Esophagus squamous epithelium (tissue), 5 donors: ENCODE results near the gene MVK. TPM values are rescaled to one million over a fixed set of nuclear protein-coding genes. Genes with fewer than 3 reads are reported as not detected.

Source experiments
- DNase-seq: peaks from one replicate; lab custom pipeline; 2025; lab: John Stamatoyannopoulos, UW
- H3K27ac ChIP-seq, 4 donors: fragments of 200-600 bp; sonication (generic); one replicate each; pipeline ENCODE4 v1.5.1; 2016 to 2019; ENCODE audit warnings: mild to moderate bottlenecking in 1 of 4
- H3K27me3 ChIP-seq, 4 donors: fragments of 200-600 bp; sonication (generic); 1 replicate in 3 of 4; 2 replicates in 1 of 4; pipeline versions ENCODE4 v1.5.1 to v1.6.0; 2017 to 2021; ENCODE audit warnings: antibody characterized with exemption in 1 of 4
- H3K36me3 ChIP-seq, 3 donors: fragments of 200-600 bp; sonication (generic); one replicate each; pipeline ENCODE4 v1.5.1; 2016 to 2019
- H3K4me1 ChIP-seq, 3 donors: fragments of 200-600 bp; sonication (generic); one replicate each; pipeline ENCODE4 v1.5.1; 2017 to 2019
- H3K4me3 ChIP-seq, 4 donors: fragments of 200-600 bp; sonication (generic); 1 replicate in 3 of 4; 2 replicates in 1 of 4; pipeline ENCODE4 v1.5.1; 2016 to 2019; ENCODE audit warnings: mild to moderate bottlenecking in 2 of 4, moderate library complexity in 1 of 4
- H3K9me3 ChIP-seq, 3 donors: fragments of 200-600 bp; sonication (generic); one replicate each; pipeline ENCODE4 v1.5.1; 2016 to 2019
- POLR2A ChIP-seq, 4 donors: fragments of 450-650 bp; IDR thresholded peaks; one replicate each; pipeline ENCODE4 v1.6.1; 2017; ENCODE audit warnings: antibody characterized with exemption in 4 of 4, mild to moderate bottlenecking in 4 of 4, moderate library complexity in 3 of 4
- WGBS, 2 donors: methylation state at CpG; one replicate each; pipeline ENCODE4 v1.1.5; 2018; 5-methylcytosine and 5-hydroxymethylcytosine counted together
- intact Hi-C: fragments of 100-400 bp; cut with DNase I; formaldehyde crosslinking; loops from one replicate; pipeline ENCODE4 v1.15.0; 2022
- total RNA-seq, 4 donors: library from RNA; depleted of rRNA; stranded (reverse); fragments of >200 nt; gene quantifications; one replicate each; pipeline ENCODE4 v1.1.0, GENCODE V29; 2016
- TF ChIP-seq, protein P1 (sequence below), 6 experiments: fragments of 450-650 bp in 4 of 6; fragments of 200-600 bp in 2 of 6; sonication (generic) in 2 of 6; IDR thresholded peaks; one replicate each; pipeline ENCODE4 v1.5.1; 2016 to 2019; ENCODE audit warnings: antibody characterized with exemption in 6 of 6, mild to moderate bottlenecking in 4 of 6, moderate library complexity in 4 of 6
- donor health status: DM: yes; HTN: yes; CAD: no.

MVK gene
- total RNA-seq, 4 donors from 2014 or later, result 38.9 to 62.6 (median 46.4) TPM

DNA sequence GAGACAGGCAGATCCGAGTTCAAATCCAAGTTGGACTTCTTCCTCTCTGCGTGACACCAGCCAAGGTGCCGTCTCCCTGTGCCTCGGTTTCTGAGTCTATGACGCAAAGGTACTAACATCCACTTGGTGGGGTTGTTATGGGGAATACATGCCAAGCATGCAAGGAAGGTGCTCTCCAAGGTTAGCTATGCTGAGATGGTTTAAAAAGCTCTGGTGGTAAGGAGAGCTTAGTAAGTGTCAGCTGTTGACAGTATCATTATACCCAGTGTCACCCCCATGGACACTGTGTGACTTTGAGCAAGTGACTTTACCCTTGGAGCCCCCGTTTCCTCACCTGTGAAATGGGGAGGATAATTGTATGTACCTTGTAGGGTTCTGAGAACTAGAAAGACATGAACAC, 22.5 kb upstream of the MVK start:
- intact Hi-C loops, result no loop called here
- Histone ChIP-seq H3K27ac (no peak overlapping the region), H3K4me3 (no peak overlapping the region), H3K9me3 (no peaks in the 10 kb centered on the region), H3K27me3 (peaks cover 0 to 77% (median 0%) of the 10 kb centered on the region in 4 donors), H3K4me1 (peaks cover 0 to 4% (median 0%) of the 10 kb centered on the region in 3 donors), H3K36me3 (no peaks in the 10 kb centered on the region)
- TF ChIP-seq POLR2A (IDR thresholded peaks at IDR 0.05), result no peak
- TF ChIP-seq, protein P1, sequence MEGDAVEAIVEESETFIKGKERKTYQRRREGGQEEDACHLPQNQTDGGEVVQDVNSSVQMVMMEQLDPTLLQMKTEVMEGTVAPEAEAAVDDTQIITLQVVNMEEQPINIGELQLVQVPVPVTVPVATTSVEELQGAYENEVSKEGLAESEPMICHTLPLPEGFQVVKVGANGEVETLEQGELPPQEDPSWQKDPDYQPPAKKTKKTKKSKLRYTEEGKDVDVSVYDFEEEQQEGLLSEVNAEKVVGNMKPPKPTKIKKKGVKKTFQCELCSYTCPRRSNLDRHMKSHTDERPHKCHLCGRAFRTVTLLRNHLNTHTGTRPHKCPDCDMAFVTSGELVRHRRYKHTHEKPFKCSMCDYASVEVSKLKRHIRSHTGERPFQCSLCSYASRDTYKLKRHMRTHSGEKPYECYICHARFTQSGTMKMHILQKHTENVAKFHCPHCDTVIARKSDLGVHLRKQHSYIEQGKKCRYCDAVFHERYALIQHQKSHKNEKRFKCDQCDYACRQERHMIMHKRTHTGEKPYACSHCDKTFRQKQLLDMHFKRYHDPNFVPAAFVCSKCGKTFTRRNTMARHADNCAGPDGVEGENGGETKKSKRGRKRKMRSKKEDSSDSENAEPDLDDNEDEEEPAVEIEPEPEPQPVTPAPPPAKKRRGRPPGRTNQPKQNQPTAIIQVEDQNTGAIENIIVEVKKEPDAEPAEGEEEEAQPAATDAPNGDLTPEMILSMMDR (IDR thresholded peaks at IDR 0.05), result no peak
- 67 to 76% methylated on average over 1 to 4 of the region's 6 CpGs for WGBS, 2 donors
- no peak for DNase-seq

DNA sequence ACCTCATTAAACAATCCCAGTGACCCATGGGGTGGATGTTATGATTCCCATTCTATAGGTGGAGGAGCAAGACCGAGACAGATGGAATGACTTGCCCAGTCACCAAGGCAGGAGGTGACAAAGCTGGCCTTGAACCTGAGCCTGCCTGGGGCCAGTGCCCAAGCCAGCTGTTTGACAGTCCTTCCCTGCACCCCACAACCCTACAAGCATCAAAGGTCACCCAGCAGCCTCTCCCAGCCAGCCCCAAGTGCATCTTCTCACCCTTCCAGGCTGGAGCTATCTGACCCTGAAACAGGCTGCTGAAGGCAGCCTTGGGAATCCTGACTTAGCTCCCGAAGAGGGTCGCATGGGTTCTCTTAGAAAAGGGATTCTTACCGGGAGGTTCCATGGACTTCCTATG, 20.6 kb upstream of the MVK start:
- Histone ChIP-seq H3K27me3 (peaks cover 0 to 60% (median 0%) of the 10 kb centered on the region in 4 donors), H3K36me3 (peaks cover 0 to 12% (median 0%) of the 10 kb centered on the region in 3 donors), H3K9me3 (no peaks in the 10 kb centered on the region), H3K27ac (no peak overlapping the region), H3K4me1 (peaks cover 0 to 17% (median 0%) of the 10 kb centered on the region in 3 donors), H3K4me3 (no peak overlapping the region)
- TF ChIP-seq, protein P1 (IDR thresholded peaks at IDR 0.05), result no peak
- no peak for TF ChIP-seq POLR2A (IDR thresholded peaks at IDR 0.05)
- DNase-seq, result no peak
- WGBS, 2 donors, result 71 to 73% methylated on average over 1 to 4 of the region's 4 CpGs
- intact Hi-C loops, result no loop called here

DNA sequence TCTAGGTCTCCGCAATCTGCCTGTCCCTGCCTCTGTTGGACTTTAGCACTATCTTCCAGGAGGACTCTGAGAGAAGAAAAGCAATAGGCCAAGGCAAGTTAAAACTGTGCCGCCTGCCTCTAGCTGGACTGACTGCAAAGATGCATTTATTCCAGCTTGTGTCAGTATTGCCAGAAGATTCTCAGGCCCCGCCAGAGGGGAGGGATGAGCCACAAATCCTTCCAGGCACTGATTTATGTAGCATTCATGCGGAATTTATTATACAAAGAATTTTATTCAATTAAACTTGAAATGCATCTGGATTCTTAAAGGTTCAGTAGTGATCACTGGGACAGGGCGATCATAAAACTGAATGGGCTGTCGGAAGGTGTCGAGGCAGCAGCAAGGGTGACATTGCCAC, 20.1 kb upstream of the MVK start:
- intact Hi-C loops, result no loop called here
- Histone ChIP-seq H3K27me3 (peaks cover 0 to 55% (median 0%) of the 10 kb centered on the region in 4 donors), H3K4me1 (peaks cover 0 to 22% (median 0%) of the 10 kb centered on the region in 3 donors), H3K27ac (no peak overlapping the region), H3K36me3 (peaks cover 0 to 17% (median 0%) of the 10 kb centered on the region in 3 donors), H3K9me3 (no peaks in the 10 kb centered on the region), H3K4me3 (no peak overlapping the region)
- no peak for DNase-seq
- WGBS, 2 donors, result 66 to 69% methylated on average over 7 of the region's 7 CpGs
- TF ChIP-seq POLR2A (IDR thresholded peaks at IDR 0.05), result no peak
- TF ChIP-seq, protein P1 (IDR thresholded peaks at IDR 0.05), result no peak

DNA sequence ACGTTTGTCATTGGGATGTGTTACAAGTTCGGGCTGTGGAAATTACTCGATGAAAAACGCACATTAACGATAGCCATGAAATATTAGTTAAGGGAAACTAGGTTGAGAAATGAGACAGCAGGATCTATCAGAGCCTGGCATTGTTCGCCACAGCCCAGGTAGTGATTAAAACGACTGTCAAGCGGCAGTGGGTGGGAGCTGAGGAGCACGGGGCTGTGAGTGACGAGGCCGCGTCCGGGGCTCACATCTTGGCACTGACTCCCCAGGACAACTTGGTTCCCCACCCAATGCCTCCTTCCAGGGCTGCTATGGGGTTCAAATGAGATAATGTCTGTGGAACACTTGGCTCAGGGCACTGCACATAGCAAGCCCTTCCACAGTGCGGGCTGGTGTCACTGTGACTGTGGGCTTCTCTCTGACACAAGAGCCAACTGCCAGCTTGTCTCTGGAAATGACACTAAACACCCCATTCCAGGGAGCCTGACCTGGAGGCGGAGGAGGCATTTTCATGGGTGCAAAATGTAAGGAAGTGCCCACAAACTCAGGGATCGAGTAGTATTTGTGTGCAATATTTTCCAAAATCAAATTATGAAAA, 19.6 kb upstream of the MVK start:
- peaks cover 0 to 26% (median 0%) of the 10 kb centered on the region in 3 donors for H3K4me1 ChIP-seq
- WGBS, 2 donors, result 49 to 58% methylated on average over 14 to 15 of the region's 16 CpGs
- peaks cover 0 to 50% (median 0%) of the 10 kb centered on the region in 4 donors for H3K27me3 ChIP-seq
- H3K36me3 ChIP-seq, result peaks cover 0 to 22% (median 0%) of the 10 kb centered on the region in 3 donors
- no peaks in the 10 kb centered on the region for H3K9me3 ChIP-seq
- no peak overlapping the region for H3K27ac ChIP-seq
- TF ChIP-seq POLR2A (IDR thresholded peaks at IDR 0.05), result no peak
- TF ChIP-seq, protein P1 (IDR thresholded peaks at IDR 0.05), result no peak
- no peak overlapping the region for H3K4me3 ChIP-seq
- intact Hi-C loops, result no loop called here
- DNase-seq, result no peak

DNA sequence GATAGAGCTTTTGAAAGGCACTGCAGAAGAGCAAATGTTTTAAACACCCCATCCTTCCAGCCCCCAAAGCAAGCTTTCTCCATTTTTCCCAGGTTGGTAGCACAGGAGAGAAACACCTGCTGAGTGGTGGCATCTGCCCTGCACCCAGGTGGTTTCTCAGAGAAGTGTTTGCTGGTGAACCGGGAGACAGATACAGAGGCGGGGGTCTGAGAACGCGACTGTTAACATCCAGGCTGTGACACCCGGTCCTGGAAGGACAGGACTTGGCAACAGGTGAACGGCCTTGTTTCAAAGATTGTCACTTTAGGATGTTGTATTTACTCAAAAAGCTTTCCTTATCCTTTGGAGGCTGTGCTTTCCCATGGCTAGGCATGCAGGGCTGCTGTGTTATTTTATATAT, 18.8 kb upstream of the MVK start:
- 38 to 45% methylated on average over 6 of the region's 6 CpGs for WGBS, 2 donors
- H3K4me3 ChIP-seq, result no peak overlapping the region
- intact Hi-C loops, result no loop called here
- peaks cover 0 to 44% (median 0%) of the 10 kb centered on the region in 4 donors for H3K27me3 ChIP-seq
- DNase-seq, result no peak
- peaks cover 0 to 28% (median 0%) of the 10 kb centered on the region in 3 donors for H3K36me3 ChIP-seq
- H3K9me3 ChIP-seq, result no peaks in the 10 kb centered on the region
- TF ChIP-seq POLR2A (IDR thresholded peaks at IDR 0.05), result no peak
- TF ChIP-seq, protein P1 (IDR thresholded peaks at IDR 0.05), result no peak
- peaks cover 0 to 26% (median 0%) of the 10 kb centered on the region in 3 donors for H3K4me1 ChIP-seq
- H3K27ac ChIP-seq, result no peak overlapping the region
